HG03469 (cell line): Measurements from ENCODE around the gene WWOX.

Experiments
- ATAC-seq: cut with Tn5 transposase; IDR thresholded peaks from one replicate; pipeline ENCODE4 v1.9.1; 2021; ENCODE audit warnings: mild to moderate bottlenecking, moderate library complexity, moderate number of reproducible peaks; ENCODE audit not compliant: unreplicated experiment

The WWOX gene

DNA sequence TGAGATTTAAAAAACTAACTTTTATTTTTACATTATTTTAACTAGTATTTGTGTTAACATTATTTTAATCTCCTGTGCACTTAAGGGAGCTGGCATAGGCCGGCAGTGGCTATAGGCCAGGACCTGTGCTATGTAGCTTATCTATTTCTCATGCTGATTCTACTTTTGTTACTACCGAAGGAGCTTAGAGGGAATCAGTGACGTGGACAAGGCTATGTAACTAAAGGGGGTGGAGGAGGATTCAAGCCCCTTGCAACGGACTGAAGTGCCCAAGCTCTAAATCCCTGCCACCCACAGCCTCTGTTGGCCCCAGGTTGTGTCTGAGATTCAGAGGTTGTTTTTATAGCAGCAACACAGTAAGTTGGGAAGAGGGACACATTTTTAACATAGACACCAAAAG, 356.4 kb downstream of the WWOX start:
- no peak for ATAC-seq

DNA sequence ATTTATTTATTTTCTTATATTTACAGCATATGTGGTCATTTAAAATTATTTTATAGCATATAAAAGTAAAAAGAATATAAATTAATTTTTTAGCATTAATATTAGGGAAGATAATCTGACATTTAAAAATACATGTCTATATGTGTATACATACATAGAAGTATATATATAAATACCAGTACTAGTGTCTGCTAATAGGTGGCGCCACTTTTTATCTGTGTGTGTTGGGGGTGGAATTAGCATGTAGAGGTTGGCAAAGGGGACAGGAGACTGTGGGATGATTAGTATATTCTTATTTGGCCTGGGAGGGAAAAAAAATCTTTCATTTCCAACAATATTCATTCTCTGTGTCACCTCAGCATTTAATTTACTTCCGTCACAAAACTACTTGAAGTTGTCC, 359.1 kb downstream of the WWOX start:
- no peak for ATAC-seq

DNA sequence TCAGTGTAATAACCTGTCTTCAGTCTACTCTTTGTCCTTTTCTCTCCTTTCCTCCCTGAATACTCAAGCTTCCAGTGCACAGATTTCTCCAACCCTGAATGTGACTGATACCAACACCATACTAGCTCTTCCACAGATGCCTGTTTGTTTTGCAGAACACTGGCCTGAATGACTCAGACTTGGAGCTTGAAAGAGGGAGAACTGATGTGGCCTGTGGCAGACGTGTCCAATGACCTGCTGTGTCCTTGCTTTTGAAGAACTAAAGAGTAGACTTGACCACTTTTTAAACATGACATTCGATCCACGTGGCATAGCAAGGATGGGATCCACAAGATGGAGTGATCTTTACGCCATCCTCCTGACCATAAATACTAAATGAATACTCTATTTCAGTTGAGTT, 361.0 kb downstream of the WWOX start:
- no peak for ATAC-seq

DNA sequence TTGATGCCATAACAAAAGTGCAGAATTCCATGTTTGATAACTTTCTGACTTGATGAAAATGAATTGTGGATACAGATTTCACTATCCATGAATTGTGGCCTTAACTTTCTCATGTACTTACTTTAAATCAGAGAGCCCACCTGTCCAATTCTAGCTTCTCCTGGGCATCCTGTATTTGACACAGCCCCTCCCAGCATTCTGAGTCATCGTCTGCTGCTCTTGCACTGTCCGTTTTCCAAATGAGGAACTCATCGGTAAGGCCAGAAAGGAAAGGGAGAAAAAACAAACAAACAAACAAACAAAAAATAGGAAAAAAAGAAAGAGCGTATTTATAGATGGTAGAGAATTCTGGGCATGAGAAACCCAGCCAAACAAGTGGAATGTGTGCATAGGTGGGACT, 361.6 kb downstream of the WWOX start:
- ATAC-seq = no peak

GRCh38 chr16:78461496-78462287, 362.2 kb downstream of the WWOX start:
- ATAC-seq = no peak

DNA sequence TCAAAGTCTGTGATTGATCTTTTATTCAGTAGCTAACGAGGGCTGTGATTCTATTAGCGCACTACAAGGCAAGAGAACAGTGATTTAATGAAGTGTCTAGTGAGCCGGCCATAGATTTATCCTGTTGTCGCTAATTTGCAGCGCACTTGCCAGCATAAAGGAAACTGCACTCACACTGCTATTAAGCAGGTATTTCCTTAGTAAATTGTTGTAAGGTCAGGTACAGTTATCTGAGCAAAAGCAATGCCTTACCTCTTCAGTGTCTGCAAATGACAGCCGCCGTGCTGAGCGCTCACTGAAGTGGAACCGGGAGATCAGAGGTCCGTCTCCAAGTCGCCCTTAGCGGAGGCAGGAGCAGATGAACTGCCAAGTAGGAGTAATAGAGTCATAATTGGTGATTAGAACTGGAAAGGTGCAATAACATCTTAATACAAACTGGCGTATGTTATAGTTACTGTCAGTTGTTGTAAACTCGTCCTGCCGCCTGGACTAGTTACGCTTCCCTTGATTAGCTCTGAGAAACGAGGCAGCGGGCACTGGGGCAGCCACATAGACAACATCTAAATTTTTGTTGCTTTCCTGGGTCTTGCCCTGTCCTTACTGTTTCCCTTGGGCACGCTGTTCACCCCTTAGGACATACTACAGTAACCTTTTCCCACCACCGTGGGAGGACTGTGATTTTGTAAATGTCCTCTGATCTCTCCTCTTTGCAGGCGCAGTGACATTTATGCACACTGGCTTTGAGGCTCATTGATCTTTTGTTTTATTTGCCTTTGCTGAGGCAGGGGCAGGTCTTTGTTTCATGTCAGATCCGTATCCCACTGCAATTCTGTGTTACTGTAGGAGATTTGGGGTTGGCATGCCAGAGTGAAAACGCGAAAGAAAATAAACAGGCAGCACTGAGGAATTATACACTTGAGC, 363.1 kb downstream of the WWOX start:
- ATAC-seq = no peak

GRCh38 chr16:78463591-78463990, 364.1 kb downstream of the WWOX start:
- no peak for ATAC-seq

- ATAC-seq = no peak
These were observed 365.4 kb downstream of the WWOX start for GRCh38 chr16:78464833-78465232.

DNA sequence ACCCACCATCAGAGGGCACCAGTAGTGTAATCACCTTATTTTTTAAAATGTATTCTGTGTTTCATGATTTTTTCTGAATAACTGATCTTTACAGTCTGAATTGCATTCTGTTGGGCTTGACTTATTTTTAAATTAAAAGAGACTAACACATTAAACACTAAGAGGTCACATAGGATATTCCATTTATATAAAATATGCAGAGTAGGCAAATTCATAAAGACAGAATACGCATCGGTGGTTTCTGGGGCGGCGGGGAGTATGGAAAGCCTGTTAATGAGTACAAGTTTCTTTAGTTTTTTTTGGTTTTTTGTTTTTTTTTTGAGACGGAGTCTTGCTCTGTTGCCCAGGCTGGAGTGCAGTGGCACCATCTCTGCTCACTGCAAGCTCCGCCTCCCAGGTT, 366.3 kb downstream of the WWOX start:
- no peak for ATAC-seq

DNA sequence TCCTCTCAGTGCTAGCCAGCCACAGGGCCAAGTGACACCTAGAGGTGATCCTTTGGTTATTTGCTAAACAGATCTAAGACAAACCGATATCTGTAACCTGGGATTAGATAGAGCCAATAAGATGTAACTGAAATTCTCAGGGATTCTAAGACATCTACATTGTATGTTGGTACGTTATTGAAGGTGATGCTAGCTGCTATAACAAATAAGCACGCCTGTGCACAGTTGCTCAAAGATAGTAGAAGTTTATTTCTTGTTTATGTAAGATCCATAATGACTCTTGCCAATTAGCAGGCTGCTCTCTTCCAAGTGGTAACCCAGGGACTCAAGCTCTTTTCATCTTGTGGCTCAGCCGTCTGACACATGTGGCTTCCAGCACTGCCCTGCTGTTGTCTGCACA, 370.3 kb downstream of the WWOX start:
- no peak for ATAC-seq

- no peak for ATAC-seq
These were observed 373.7 kb downstream of the WWOX start for GRCh38 chr16:78473031-78473699.

DNA sequence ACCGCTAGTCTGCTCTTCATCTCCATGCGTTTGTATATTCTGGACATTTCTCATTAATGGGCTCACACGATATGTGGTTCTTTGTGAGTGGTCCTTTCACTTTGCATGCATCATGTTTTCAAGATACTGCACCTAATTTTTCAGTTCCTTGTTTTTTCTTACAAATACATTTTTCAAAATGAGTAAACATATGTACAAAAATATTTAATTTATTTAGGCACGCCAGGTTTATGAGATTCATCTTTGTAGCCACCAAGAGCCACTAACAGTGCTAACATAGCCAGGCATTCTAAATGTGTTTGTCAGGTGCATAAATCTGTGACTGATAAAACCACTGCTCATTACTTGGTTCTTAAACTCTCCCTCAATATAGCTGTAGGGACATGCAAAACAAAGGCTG, 375.3 kb downstream of the WWOX start:
- peak; percentile 71 for ATAC-seq

- ATAC-seq = no peak
These were observed 377.2 kb downstream of the WWOX start for GRCh38 chr16:78476615-78477014.

- no peak for ATAC-seq
These were observed 378.9 kb downstream of the WWOX start for GRCh38 chr16:78478267-78478861.

- no peak for ATAC-seq
These were observed 380.3 kb downstream of the WWOX start for GRCh38 chr16:78479723-78480122.

GRCh38 chr16:78480588-78480987, 381.1 kb downstream of the WWOX start:
- no peak for ATAC-seq

DNA sequence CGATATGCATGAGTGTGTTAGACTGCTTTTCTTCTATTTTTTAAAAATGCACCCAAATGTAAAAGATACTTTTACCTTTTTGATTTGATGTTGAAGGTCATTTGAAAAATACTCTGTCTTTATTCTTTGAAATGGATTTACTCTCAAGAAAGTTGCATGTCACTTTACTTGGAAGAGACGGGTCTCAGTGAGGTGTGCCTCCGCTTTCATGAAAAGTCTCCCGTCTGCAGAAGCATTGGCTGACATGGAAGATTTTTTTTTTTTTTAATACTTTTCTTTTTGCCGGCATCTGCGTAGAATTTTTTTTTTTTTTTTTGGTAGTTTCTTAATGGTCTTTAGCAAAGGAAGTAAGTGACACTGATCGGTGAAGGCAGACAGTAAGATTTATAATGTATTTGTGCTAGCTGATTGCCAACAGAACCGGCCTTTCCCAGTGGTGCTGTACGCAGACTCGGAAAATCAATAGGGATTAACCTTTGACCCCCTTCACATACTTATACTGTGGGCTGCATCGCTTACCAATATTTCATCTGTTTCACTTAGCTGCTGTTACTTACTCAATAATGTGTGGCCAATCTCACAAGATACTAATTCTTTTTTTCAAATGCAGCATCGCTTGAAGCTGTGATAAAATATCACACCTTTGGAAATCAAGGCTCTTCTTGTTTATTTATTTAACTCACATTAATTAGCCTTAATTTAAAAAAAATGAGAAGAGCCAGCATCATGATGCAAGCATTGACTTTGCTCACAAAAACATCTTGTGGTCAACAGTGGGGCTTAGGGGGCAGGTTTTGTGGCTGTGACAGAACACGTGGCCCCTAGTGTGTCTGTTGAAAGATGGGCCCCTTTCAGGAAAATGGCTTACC, 383.9 kb downstream of the WWOX start:
- no peak for ATAC-seq

DNA sequence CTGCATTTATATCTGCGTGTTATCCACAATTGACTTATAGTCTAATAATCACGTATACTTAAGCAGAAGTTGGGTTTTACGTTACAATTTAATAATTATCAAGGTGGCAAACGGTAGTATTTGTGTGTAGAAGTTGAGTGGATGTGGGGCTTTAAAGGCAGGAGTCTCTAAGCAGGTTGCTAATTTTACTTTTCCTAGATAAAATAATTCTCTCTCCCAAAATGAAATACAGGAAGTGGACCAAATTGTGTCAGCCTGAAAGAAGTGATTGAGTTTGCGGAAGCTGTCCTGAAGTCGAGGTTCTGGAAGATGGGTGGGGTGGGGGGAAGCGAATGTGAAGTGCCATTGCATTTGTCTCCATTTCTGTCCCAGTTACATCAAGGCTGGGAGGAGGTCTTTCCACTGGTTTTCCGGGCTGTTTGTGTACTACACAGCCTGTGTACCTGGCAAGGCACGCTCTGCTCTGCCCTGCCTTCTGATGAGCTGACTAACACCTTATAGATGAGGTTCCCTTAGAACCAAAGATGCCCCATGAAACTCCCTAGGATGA, 385.1 kb downstream of the WWOX start:
- no peak for ATAC-seq

GRCh38 chr16:78485188-78485916, 385.9 kb downstream of the WWOX start:
- no peak for ATAC-seq
